GM19240 (cell line): Measurements from ENCODE around the gene COA4.
"Not testable (repeated sequence)": the region's sequence is repeated elsewhere in the genome, so short reads cannot be mapped to it uniquely, and the experiment has no call there.

Experiments
- DNase-seq: peaks from one replicate; pipeline ENCODE4 v3.0.0; 2011; ENCODE audit warnings: low spot score; ENCODE audit not compliant: insufficient read length

COA4 gene

GRCh38 chr11:73876424-73877310, at the start of gene COA4, which contains the start of gene PAAF1:
COA4 (minus strand) TSS chr11:73876846; CDS start chr11:73873378, 3,468 bp downstream.
PAAF1 (plus strand) TSS chr11:73876999; CDS start chr11:73877022, 23 bp downstream.
- peak; percentile 95 for DNase-seq

- no peak for DNase-seq
Observed at GRCh38 chr11:73921180-73921579, 44.5 kb upstream of the COA4 start.

- DNase-seq, result no peak
Observed at GRCh38 chr11:73916435-73916834, 39.8 kb upstream of the COA4 start.

GRCh38 chr11:73914284-73914683, 37.6 kb upstream of the COA4 start:
- no peak for DNase-seq

- no peak for DNase-seq
Observed at GRCh38 chr11:73913472-73913871, 36.8 kb upstream of the COA4 start.

GRCh38 chr11:73912026-73912425, 35.4 kb upstream of the COA4 start:
- DNase-seq, result no peak

- no peak for DNase-seq
Observed at GRCh38 chr11:73907191-73907590, 30.5 kb upstream of the COA4 start.

- DNase-seq, result no peak
Observed at GRCh38 chr11:73902303-73902702, 25.7 kb upstream of the COA4 start.

GRCh38 chr11:73894725-73895335, 18.2 kb upstream of the COA4 start:
- DNase-seq, result no peak

- DNase-seq, result no peak
Observed at GRCh38 chr11:73893041-73893440, 16.4 kb upstream of the COA4 start.

GRCh38 chr11:73889536-73889935, 12.9 kb upstream of the COA4 start:
- DNase-seq, result no peak

GRCh38 chr11:73889019-73889418, 12.4 kb upstream of the COA4 start:
- no peak for DNase-seq

GRCh38 chr11:73888244-73888643, 11.6 kb upstream of the COA4 start:
- no peak for DNase-seq

GRCh38 chr11:73883856-73884255, 7.2 kb upstream of the COA4 start:
- DNase-seq, result no peak

- not testable (repeated sequence) for DNase-seq
Observed at GRCh38 chr11:73880449-73880848, 3.8 kb upstream of the COA4 start.

GRCh38 chr11:73878771-73879170, 2.1 kb upstream of the COA4 start:
- DNase-seq, result no peak

- no peak for DNase-seq
Observed at GRCh38 chr11:73875840-73876239, 806 bp downstream of the COA4 start.

GRCh38 chr11:73875380-73875779, 1.3 kb downstream of the COA4 start:
- no peak for DNase-seq

GRCh38 chr11:73872749-73873357, 3.8 kb downstream of the COA4 start:
- no peak for DNase-seq

GRCh38 chr11:73870261-73870660, 6.4 kb downstream of the COA4 start:
- DNase-seq, result no peak

GRCh38 chr11:73869332-73869949, 7.2 kb downstream of the COA4 start:
- no peak for DNase-seq

- no peak for DNase-seq
Observed at GRCh38 chr11:73866586-73866996, 10.1 kb downstream of the COA4 start.
